ENCODE data around the gene FBXO10. TPM values are rescaled to one million over a fixed set of nuclear protein-coding genes. Genes with fewer than 3 reads are reported as not detected.

The FBXO10 gene
- total and polyA plus RNA-seq, 10 of the 15 experiments (the other 5 are each of a cell fraction or from before 2014, with no cell fraction given): 1.6 to 17.2 (median 9.6) TPM

DNA sequence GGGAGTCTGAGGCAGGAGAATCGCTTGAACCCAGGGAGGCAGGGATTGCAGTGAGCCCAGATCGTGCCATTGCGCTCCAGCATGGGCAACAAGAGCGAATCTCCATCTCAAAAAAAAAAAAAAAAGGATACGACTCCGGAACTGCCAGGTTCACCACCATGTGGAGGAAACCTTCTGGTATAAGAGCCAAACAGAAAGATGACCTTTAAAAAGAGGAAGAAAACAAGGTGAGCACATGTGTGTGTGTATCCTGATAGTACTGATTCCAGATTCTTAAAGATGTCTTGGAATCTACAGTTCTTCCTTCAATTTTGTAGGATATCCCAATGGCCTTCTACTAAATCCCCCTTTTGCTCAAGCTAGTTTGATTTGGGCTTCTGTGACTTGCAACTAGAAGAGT, 33.7 kb downstream of the FBXO10 start:
- H3K9ac ChIP-seq (ENCODE audit: control insufficient read depth, insufficient read depth, low read length): no peak overlapping the region
- RAD21 ChIA-PET (ENCODE audit: unreplicated experiment): no interaction called here
- H3K27ac ChIP-seq (ENCODE audit: control insufficient read depth, insufficient read depth): no peak overlapping the region
- H3K36me3 ChIP-seq (ENCODE audit: control insufficient read depth in 2 of 2, insufficient read depth in 2 of 2, low read length in 1 of 2): peaks cover 0 to 5% of the 10 kb centered on the region in 2 experiments; a peak in 2 of 4 replicates
- intact Hi-C loops (cut with micrococcal nuclease; ENCODE audit: unreplicated experiment): no loop called here
- CTCF ChIA-PET: no interaction called here
- POLR2A ChIA-PET: no interaction called here
- WGBS (ENCODE audit: insufficient coverage, insufficient replicate concordance, low lambda C conversion rate, missing lambda C conversion rate): 98% methylated on average over 6 of the region's 6 CpGs
- no TSS peak for BruUV-seq (replicated peaks)
- TF ChIP-seq, protein P1, sequence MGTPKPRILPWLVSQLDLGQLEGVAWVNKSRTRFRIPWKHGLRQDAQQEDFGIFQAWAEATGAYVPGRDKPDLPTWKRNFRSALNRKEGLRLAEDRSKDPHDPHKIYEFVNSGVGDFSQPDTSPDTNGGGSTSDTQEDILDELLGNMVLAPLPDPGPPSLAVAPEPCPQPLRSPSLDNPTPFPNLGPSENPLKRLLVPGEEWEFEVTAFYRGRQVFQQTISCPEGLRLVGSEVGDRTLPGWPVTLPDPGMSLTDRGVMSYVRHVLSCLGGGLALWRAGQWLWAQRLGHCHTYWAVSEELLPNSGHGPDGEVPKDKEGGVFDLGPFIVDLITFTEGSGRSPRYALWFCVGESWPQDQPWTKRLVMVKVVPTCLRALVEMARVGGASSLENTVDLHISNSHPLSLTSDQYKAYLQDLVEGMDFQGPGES (IDR thresholded peaks at IDR 0.05): no peak
- TF ChIP-seq, protein P2, sequence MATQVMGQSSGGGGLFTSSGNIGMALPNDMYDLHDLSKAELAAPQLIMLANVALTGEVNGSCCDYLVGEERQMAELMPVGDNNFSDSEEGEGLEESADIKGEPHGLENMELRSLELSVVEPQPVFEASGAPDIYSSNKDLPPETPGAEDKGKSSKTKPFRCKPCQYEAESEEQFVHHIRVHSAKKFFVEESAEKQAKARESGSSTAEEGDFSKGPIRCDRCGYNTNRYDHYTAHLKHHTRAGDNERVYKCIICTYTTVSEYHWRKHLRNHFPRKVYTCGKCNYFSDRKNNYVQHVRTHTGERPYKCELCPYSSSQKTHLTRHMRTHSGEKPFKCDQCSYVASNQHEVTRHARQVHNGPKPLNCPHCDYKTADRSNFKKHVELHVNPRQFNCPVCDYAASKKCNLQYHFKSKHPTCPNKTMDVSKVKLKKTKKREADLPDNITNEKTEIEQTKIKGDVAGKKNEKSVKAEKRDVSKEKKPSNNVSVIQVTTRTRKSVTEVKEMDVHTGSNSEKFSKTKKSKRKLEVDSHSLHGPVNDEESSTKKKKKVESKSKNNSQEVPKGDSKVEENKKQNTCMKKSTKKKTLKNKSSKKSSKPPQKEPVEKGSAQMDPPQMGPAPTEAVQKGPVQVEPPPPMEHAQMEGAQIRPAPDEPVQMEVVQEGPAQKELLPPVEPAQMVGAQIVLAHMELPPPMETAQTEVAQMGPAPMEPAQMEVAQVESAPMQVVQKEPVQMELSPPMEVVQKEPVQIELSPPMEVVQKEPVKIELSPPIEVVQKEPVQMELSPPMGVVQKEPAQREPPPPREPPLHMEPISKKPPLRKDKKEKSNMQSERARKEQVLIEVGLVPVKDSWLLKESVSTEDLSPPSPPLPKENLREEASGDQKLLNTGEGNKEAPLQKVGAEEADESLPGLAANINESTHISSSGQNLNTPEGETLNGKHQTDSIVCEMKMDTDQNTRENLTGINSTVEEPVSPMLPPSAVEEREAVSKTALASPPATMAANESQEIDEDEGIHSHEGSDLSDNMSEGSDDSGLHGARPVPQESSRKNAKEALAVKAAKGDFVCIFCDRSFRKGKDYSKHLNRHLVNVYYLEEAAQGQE (IDR thresholded peaks at IDR 0.05; ENCODE audit: low read depth, low read length): no peak
- no peak for TF ChIP-seq SIN3A (IDR thresholded peaks at IDR 0.05; ENCODE audit: low read depth, low read length)
- no peak for TF ChIP-seq SMC3 (IDR thresholded peaks at IDR 0.05; ENCODE audit: borderline replicate concordance, low read length)
- no peak for TF ChIP-seq KDM1A (IDR thresholded peaks at IDR 0.05; ENCODE audit: borderline replicate concordance)
- H3K27me3 ChIP-seq (replicated peaks in 1 of 2; ENCODE audit: control insufficient read depth in 2 of 2, insufficient read depth in 2 of 2, low read length in 1 of 2): no peaks in the 10 kb centered on the region
- no peak overlapping the region for H3K4me3 ChIP-seq
- H3K4me1 ChIP-seq (ENCODE audit: control insufficient read depth, insufficient read depth, low read length): no peaks in the 10 kb centered on the region
- no peak for FAIRE-seq
- SMC1A ChIA-PET (ENCODE audit: uncharacterized antibody, unreplicated experiment): interaction anchor here (1.2 kb wide), 1 partner anchor 11 kb away, joined by 3 read pairs; no protein-coding TSS in a partner anchor
- in situ Hi-C loops (cut with MboI): no loop called here
- DNase-seq (ENCODE audit: low read depth, low spot score): no peak
- no peaks in the 10 kb centered on the region for H3K9me3 ChIP-seq (replicated peaks; ENCODE audit: control insufficient read depth, insufficient read depth, low read length)
- H2AFZ ChIP-seq (ENCODE audit: control insufficient read depth, low read depth, low read length): no peak overlapping the region
- ATAC-seq: no peak
- no peak overlapping the region for H3K4me2 ChIP-seq (ENCODE audit: control insufficient read depth, insufficient read depth)
- no peaks in the 10 kb centered on the region for H3K79me2 ChIP-seq (ENCODE audit: control insufficient read depth, insufficient read depth, low read length)
- no peaks in the 10 kb centered on the region for H4K20me1 ChIP-seq (ENCODE audit: control insufficient read depth, insufficient read depth)
